Ascending aorta (tissue), 2 donors: Measurements from ENCODE around the gene SHISAL1. TPM values are rescaled to one million over a fixed set of nuclear protein-coding genes. Genes with fewer than 3 reads are reported as not detected.

Experiments
- DNase-seq, 2 donors: peaks; one replicate each; pipeline ENCODE4 v3.0.0-alpha.2; 2019; ENCODE audit warnings: low spot score in 2 of 2
- H3K27ac ChIP-seq, 2 donors: fragments of 200-600 bp; sonication (generic); one replicate each; pipeline ENCODE4 v1.5.1; 2016 to 2017; ENCODE audit warnings: mild to moderate bottlenecking in 1 of 2
- H3K27me3 ChIP-seq: fragments of 200-600 bp; sonication (generic); one replicate; pipeline ENCODE4 v1.5.1; 2017
- H3K36me3 ChIP-seq, 2 donors: fragments of 200-600 bp; sonication (generic); one replicate each; pipeline ENCODE4 v1.5.1; 2016
- H3K4me1 ChIP-seq, 2 donors: fragments of 200-600 bp; sonication (generic); one replicate each; pipeline ENCODE4 v1.5.1; 2016 to 2017; ENCODE audit warnings: mild to moderate bottlenecking in 1 of 2
- H3K4me3 ChIP-seq, 2 donors: fragments of 200-600 bp; sonication (generic); one replicate each; pipeline ENCODE4 v1.5.1; 2016 to 2017; ENCODE audit warnings: mild to moderate bottlenecking in 1 of 2
- H3K9me3 ChIP-seq, 2 donors: fragments of 200-600 bp; sonication (generic); one replicate each; pipeline ENCODE4 v1.5.1; 2016
- intact Hi-C: fragments of 100-400 bp; cut with DNase I; formaldehyde crosslinking; loops from one replicate; pipeline ENCODE4 v1.15.1; 2023
- total RNA-seq: library from RNA; depleted of rRNA; stranded (reverse); fragments of >200 nt; gene quantifications from one replicate; pipeline ENCODE4 v1.1.0, GENCODE V29; 2016
- TF ChIP-seq, protein P1 (sequence below), 3 experiments: fragments of 200-600 bp in 2 of 3; fragments of 450-650 bp in 1 of 3; sonication (generic) in 2 of 3; IDR thresholded peaks; one replicate each; pipeline ENCODE4 v1.5.1; 2016 to 2019; ENCODE audit warnings: antibody characterized with exemption in 3 of 3, mild to moderate bottlenecking in 1 of 3, moderate library complexity in 1 of 3

The SHISAL1 gene
- total RNA-seq, 1 donor from 2014 or later: 1.6 TPM

DNA sequence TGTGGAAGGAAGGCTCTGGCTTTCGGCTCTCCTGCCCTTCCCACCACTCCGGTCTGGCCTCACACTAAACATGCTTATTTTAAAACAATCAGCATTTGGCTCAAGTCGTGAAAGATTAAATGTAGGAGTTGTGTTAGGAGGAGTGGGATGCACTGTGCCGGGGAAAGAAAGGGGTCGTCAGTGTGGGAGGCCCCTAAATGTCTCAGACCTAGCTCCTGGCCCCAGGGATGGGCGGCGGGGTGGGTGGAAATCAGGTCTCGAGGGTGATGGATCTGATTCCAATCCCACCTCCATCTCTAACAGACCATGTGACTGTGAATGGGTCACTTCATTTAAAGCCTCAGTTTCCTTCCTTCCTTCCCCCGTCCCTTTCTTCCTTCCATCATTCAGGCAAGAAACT is 6.9 kb upstream of the SHISAL1 start:
- TF ChIP-seq, protein P1, sequence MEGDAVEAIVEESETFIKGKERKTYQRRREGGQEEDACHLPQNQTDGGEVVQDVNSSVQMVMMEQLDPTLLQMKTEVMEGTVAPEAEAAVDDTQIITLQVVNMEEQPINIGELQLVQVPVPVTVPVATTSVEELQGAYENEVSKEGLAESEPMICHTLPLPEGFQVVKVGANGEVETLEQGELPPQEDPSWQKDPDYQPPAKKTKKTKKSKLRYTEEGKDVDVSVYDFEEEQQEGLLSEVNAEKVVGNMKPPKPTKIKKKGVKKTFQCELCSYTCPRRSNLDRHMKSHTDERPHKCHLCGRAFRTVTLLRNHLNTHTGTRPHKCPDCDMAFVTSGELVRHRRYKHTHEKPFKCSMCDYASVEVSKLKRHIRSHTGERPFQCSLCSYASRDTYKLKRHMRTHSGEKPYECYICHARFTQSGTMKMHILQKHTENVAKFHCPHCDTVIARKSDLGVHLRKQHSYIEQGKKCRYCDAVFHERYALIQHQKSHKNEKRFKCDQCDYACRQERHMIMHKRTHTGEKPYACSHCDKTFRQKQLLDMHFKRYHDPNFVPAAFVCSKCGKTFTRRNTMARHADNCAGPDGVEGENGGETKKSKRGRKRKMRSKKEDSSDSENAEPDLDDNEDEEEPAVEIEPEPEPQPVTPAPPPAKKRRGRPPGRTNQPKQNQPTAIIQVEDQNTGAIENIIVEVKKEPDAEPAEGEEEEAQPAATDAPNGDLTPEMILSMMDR (IDR thresholded peaks at IDR 0.05): no peak
- no peak overlapping the region for H3K27ac ChIP-seq

DNA sequence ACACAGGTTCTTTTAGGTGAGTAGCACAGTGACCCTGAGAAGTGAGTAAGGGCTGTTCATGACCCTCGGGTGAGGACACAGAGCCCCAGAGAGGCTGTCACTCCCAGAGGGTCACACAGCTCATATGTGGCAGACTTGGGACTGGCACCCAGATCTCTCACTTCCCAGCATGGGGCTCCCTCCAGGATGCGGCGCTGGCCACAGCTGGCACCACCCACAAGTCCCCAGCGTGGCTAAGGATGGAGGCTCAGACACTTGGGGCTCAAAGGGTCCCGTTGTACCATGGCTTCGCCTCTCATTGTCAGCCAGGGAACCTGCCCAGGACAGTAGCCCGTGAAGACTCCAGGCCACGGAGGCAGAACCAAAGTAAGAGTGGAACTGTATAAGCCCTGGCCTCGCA is 6.0 kb upstream of the SHISAL1 start:
- Histone ChIP-seq H3K27ac (no peak overlapping the region), H3K4me1 (no peaks in the 10 kb centered on the region), H3K36me3 (no peaks in the 10 kb centered on the region), H3K27me3 (no peaks in the 10 kb centered on the region), H3K9me3 (no peaks in the 10 kb centered on the region), H3K4me3 (no peak overlapping the region)
- no peak for DNase-seq
- TF ChIP-seq, protein P1 (IDR thresholded peaks at IDR 0.05): no peak
- intact Hi-C loops: no loop called here

More for the DNA sequence above, 6.9 kb upstream of the SHISAL1 start:
- no peak for DNase-seq
- no peaks in the 10 kb centered on the region for H3K27me3 ChIP-seq
- H3K4me1 ChIP-seq: no peaks in the 10 kb centered on the region
- intact Hi-C loops: loop anchor here (10.0 kb wide), 1 partner anchor 235 kb away; no protein-coding TSS in a partner anchor
- no peaks in the 10 kb centered on the region for H3K9me3 ChIP-seq
- H3K36me3 ChIP-seq: no peaks in the 10 kb centered on the region
- H3K4me3 ChIP-seq: no peak overlapping the region

DNA sequence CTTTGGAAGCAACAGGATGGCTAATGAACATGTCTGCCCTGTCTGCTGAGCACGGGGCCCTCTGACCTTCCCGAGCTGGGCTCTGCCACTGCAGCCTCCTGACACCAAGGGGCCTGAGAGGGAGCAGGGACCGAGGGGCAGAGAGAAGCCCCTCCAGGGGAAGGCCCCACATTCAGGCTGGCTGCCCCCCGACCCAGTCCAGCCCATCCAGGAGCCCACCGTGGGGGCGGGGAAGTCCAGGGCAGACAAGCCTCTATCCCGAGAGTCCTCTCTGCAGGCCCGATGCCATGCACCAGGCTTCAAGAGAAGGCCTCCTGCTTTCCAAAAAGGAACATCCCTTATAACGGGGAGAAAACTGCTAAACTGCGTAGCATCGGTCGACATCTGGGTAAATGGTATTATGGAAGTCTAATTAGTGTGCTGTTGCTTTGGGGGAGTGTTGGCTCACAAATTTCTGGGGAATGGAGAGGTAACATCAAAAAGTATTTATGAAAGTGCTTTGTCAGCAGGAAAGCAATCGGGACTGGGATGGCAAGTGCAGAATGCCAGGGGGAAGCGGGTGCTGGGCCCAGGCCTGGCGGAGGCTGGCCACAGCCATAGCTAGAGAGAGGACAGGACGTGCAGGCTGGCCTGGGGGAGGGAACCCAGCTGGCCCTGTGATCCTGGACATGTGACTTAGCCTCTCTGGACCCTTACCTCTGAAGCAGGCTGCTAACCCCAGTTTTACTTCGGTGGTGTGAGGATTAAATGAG is 5.3 kb upstream of the SHISAL1 start:
- TF ChIP-seq, protein P1 (IDR thresholded peaks at IDR 0.05): no peak
- no peaks in the 10 kb centered on the region for H3K9me3 ChIP-seq
- no peak overlapping the region for H3K27ac ChIP-seq
- no peak overlapping the region for H3K4me3 ChIP-seq
- no peak for DNase-seq
- intact Hi-C loops: no loop called here
- no peaks in the 10 kb centered on the region for H3K27me3 ChIP-seq
- H3K4me1 ChIP-seq: no peaks in the 10 kb centered on the region
- H3K36me3 ChIP-seq: no peaks in the 10 kb centered on the region

DNA sequence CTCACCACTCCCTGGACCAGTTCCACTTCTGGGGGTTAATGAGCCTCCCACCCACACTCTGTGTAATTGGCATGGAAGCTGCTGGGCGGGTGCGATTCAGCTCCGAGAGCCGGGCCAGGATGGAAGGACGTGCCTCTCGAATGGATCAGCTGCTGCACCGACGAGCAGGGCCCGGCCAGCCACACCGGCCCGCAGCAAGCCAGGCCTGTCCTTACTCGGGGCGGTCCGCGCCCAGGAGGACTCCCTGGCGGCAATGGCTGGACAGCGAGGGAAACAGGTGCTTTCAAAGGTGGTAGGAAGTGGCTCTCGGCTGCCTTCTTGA is 4.3 kb upstream of the SHISAL1 start:
- H3K36me3 ChIP-seq: no peaks in the 10 kb centered on the region
- intact Hi-C loops: no loop called here
- TF ChIP-seq, protein P1 (IDR thresholded peaks at IDR 0.05): no peak
- H3K4me1 ChIP-seq: no peaks in the 10 kb centered on the region
- no peaks in the 10 kb centered on the region for H3K27me3 ChIP-seq
- H3K27ac ChIP-seq: no peak overlapping the region
- H3K4me3 ChIP-seq: no peak overlapping the region
- no peak for DNase-seq
- no peaks in the 10 kb centered on the region for H3K9me3 ChIP-seq

DNA sequence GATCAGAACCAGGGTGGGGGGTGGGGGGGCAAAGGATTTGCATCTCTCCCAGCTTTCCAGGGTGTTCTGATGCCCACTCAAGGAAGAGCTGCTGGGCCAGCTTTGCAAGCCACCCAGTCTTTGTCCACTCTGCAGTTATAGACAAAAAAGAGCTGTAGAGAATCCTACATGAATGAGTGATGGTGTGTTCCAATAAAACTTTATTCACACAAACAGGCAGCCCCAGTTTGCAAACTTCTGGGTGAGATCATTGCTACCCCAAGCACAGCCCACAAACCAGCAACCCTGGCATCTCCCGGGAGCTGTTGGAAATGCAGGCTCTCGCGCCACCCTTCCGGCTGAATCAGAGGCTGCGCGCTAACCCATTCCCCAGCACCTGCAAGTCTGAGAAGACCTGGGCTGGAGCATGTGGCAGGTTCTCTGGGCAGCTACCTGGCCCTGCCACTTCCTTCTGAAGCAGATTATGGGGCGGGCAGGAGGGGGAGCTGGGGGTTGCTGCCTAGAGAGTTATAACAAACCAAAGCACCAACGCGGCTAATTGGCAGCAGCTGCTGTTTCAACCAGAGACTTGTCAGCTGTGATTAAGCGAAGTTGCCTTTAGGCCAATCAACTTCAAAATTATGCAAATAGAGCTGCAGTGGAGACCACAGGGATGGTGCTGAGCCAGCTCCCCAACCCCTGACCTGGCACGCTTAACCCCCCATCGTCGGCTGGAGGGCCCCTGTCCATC is 3.8 kb upstream of the SHISAL1 start:
- H3K4me1 ChIP-seq: no peaks in the 10 kb centered on the region
- no peaks in the 10 kb centered on the region for H3K27me3 ChIP-seq
- no peak overlapping the region for H3K4me3 ChIP-seq
- intact Hi-C loops: no loop called here
- H3K9me3 ChIP-seq: no peaks in the 10 kb centered on the region
- H3K36me3 ChIP-seq: no peaks in the 10 kb centered on the region
- no peak overlapping the region for H3K27ac ChIP-seq
- no peak for DNase-seq
- TF ChIP-seq, protein P1 (IDR thresholded peaks at IDR 0.05): no peak
